Hypothalamus (tissue), 51 donors: ENCODE data around the gene CAGE1.
A peak's percentile ranks its signal among the peaks of the same experiment; 100 is the strongest.
"Not testable (repeated sequence)": the region's sequence is repeated elsewhere in the genome, so short reads cannot be mapped to it uniquely, and the experiment has no call there.

ENCODE experiments used
- DNase-seq, 51 donors: peaks; one replicate each; lab custom pipeline; 2025; lab: John Stamatoyannopoulos, UW

The CAGE1 gene

GRCh38 chr6:7341271-7341670 is 48.3 kb downstream of the CAGE1 start:
- no peak for DNase-seq

- peak in 1 of 51 donors; percentile 5 for DNase-seq
These were observed 50.4 kb downstream of the CAGE1 start for GRCh38 chr6:7339007-7339732.

- no peak for DNase-seq
These were observed 51.5 kb downstream of the CAGE1 start for GRCh38 chr6:7338031-7338430.

DNA sequence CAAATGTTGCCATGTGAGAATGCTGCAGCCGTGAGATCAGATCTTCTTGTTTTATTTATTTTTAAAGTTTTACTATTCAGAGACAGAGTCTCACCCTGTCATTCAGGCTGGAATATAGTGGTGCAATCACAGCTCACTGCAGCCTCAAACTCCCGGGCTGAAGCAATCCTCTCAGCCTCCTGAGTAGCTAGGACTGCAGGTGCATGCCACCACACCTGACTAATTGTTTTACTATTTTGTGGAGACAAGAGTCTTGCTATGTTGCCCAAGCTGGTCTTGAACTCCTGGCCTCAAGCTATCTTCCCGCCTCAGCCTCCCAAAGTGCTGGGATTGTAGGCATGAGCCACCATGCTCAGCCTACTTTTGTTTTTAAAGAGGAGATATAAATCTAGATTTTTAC is 54.0 kb downstream of the CAGE1 start:
- no peak for DNase-seq

- no peak for DNase-seq
These were observed 54.9 kb downstream of the CAGE1 start for GRCh38 chr6:7334685-7335084.

GRCh38 chr6:7332090-7332745 is 57.3 kb downstream of the CAGE1 start:
- no peak for DNase-seq

DNA sequence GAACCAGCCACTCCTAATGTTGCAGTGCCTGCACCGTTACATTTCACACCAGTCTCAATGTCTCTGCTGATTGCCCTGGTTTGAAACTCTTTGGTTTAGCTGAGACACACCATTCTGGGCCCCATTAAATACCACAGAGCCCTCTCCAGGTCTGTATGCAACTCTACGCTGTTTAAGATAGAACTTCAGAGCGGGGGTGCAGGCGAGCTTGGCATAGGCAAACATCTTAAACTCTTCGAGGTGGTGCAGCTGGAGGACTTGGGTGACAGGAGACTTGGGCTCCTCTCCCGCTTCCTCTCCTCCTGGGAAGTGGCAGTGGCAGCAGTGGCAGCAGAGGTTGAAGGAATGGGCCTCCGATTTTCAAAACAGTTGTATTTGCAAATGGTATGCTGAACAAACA is 58.1 kb downstream of the CAGE1 start:
- DNase-seq, result no peak

- DNase-seq, result no peak
These were observed 61.3 kb downstream of the CAGE1 start for GRCh38 chr6:7328243-7328642.

GRCh38 chr6:7325750-7326149 is 63.8 kb downstream of the CAGE1 start:
- DNase-seq, result no peak

DNA sequence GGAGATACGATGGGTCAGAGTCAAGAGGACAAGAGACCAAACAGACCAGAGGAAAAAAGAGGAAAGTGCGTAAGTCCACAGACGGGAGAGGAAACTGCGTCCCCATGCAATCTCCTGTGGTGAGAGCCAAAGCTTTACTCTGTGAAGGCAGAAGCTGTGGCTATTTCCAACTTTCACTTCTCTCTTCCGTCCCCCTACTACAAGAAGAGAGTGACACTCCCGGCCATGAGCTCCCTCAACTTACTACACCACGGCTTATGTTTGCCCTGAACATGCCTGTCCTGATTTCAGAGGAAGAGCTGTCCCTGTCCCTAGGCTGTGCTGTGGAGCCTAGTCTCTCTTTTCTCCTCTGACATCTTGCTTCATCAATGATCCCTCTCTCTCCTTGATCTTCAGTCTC is 65.0 kb downstream of the CAGE1 start:
- peak in 19 of 51 donors; percentile 4 to 41 (median 15) for DNase-seq

GRCh38 chr6:7323074-7323473 is 66.5 kb downstream of the CAGE1 start:
- DNase-seq, result no peak

GRCh38 chr6:7321866-7322265 is 67.7 kb downstream of the CAGE1 start:
- DNase-seq, result not testable (repeated sequence)

DNA sequence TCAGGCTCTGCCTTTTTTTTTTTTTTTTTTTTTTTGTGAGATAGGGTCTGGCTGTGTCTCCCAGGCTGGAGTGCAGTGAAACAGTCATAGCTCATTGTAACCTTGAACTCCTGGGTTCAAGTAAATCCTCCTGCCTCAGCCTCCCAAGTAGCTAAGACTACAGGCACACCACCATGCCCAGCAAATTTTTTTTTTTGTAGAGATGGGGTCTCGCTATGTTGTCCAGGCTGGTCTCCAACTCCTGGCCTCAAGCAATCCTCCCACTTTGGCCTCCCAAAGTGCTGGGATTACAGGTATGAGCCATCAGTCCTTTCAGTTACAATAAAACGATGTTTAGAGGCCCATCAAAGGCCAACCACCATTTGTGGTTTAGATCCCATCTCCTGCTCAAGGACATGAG is 70.1 kb downstream of the CAGE1 start:
- not testable (repeated sequence) for DNase-seq

DNA sequence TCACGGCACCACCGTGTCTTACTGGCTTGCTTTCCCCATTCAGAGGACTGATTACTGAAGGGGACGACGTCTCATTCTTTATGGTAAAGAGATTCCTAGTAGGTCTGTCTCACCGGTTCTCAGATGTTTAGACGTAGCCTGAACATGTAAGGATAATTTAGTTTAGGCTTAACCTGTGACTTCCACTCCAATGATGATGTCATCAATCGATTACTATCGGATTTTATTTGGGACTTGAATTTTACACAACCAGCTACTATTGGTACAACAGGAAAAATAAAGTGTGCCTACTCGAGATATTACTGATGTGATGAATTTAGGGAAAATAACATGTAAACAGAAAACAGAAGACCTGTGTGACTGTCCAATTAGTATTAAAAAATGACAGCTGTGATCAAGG is 72.0 kb downstream of the CAGE1 start:
- DNase-seq, result no peak

- DNase-seq, result no peak
These were observed 72.6 kb downstream of the CAGE1 start for GRCh38 chr6:7316658-7317533.

DNA sequence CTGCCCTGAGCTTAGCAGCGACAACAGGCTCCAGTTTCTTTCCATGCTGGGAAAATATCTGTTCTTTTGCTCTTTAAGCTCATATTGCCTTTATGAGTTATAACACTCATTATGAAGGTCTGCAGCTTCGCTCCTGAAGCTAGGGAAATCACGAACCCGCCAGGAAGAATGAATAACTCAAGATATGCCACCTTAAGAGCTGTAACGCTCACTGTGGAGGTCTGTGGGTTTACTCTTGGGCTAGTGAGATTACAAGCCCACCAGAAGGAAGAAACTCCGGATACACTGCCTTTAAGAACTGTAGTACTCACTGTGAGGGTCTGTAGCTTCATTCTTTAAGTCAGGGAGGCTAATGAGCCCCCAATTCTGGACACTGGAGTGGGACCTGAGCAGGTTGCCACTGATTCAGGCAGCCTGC is 73.6 kb downstream of the CAGE1 start:
- no peak for DNase-seq

GRCh38 chr6:7315087-7315947 is 74.2 kb downstream of the CAGE1 start:
- DNase-seq, result not testable (repeated sequence)

DNA sequence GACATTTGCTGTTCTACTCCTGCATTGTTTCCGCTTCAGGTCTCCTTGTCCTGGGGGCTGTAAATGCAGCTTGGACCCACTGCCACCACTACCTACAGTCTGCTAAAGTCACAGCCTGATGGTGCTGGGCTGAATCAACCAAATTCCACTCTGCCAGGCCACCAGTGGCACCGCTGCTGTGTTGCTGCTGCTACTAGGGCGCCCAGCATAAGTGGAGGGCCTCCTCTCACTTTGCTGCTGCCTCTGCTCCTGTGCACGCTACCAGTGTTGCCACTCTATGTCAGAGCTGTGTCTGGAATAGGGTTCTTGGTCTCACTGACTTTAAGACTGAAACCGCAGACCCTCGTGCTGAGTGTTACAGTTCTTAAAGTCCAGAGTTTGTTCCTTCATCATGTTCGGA is 75.1 kb downstream of the CAGE1 start:
- no peak for DNase-seq

DNA sequence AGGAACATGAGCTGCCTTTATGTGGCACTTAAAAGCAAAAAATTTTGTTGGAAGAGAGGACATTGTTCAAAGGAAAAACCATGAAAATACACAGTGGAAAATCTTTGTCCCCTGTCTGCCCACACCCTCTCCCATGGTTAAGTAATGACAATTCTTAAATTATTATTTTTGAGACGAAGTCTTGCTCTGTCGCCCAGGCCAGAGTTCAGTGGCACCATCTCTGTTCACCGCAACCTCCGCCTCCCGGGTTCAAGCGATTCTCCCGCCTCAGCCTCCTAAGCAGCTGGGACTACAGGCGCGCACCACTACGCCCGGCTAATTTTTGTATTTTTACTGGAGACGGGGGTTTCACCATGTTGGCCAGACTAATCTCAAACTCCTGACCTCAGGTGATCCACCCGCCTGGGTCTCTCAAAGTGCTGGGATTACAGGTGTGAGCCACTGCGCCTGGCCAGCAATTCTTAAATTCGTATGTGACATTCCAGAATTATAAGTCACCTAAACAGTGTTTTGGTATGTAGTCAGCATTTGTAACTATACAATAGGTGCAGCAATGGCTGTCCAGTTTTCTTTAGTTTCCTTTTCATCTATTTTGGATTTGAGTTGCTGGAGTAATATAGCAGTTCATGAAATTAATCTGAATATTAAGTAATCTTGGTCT is 75.9 kb downstream of the CAGE1 start:
- DNase-seq, result no peak
